Progenitor cell of endocrine pancreas (in vitro differentiated cells): ENCODE results near the gene LRRC30. TPM values are rescaled to one million over a fixed set of nuclear protein-coding genes. Genes with fewer than 3 reads are reported as not detected.
"Not testable (repeated sequence)": the region's sequence is repeated elsewhere in the genome, so short reads cannot be mapped to it uniquely, and the experiment has no call there.

Experiments used
- DNase-seq: peaks from one replicate; pipeline ENCODE4 v3.0.0; 2021; ENCODE audit warnings: low spot score; ENCODE audit not compliant: unreplicated experiment
- H3K27ac Mint-ChIP-seq: 2 replicates; pipeline ENCODE4 v1.8.0; 2021; ENCODE audit warnings: mild to moderate bottlenecking, moderate library complexity, mixed read lengths
- H3K27me3 Mint-ChIP-seq: 2 replicates; pipeline ENCODE4 v1.8.0; 2021; ENCODE audit warnings: mixed read lengths
- H3K36me3 Mint-ChIP-seq: 2 replicates; pipeline ENCODE4 v1.8.0; 2022; ENCODE audit warnings: mixed read lengths; ENCODE audit not compliant: insufficient read depth
- H3K4me1 Mint-ChIP-seq: 2 replicates; pipeline ENCODE4 v1.8.0; 2021; ENCODE audit warnings: low read depth, mixed read lengths
- H3K4me3 Mint-ChIP-seq: 2 replicates; pipeline ENCODE4 v1.8.0; 2021; ENCODE audit warnings: low read depth, mild to moderate bottlenecking, moderate library complexity, mixed read lengths
- H3K9me3 Mint-ChIP-seq: 2 replicates; pipeline ENCODE4 v1.8.0; 2021; ENCODE audit warnings: low read depth, mixed read lengths
- total RNA-seq: library from RNA; stranded (reverse); gene quantifications from 2 replicates; pipeline ENCODE4 v1.2.1, GENCODE V29; 2021
- TF ChIP-seq, protein P1 (sequence below): fragments of 200-600 bp; sonication (generic); IDR thresholded peaks from one replicate; pipeline ENCODE4 v1.5.0; 2021; ENCODE audit warnings: antibody characterized with exemption, mild to moderate bottlenecking; ENCODE audit not compliant: unreplicated experiment

LRRC30 gene
- total RNA-seq, 1 donor from 2014 or later, result not detected

DNA sequence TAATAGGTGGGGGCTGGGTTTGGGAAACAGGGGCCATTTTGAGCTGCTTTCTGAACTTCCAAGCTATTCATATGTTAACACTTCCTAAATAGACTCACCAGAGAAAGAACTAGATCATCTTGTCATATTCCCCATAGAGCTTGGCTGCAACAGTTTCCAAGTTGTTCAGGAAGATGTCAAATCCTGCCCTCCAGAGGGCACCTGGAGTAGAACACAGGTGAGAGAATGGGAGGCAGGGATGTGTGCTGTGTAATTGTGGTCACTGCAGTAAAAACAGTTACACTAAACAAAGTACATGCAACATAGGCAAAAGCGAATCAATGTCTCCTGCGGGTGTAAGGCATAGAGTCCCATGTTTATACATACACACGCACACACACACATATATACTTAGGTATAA, 34.5 kb upstream of the LRRC30 start:
- no peaks in the 10 kb centered on the region for H3K36me3 Mint-ChIP-seq
- no peaks in the 10 kb centered on the region for H3K4me1 Mint-ChIP-seq
- no peak overlapping the region for H3K27ac Mint-ChIP-seq
- TF ChIP-seq, protein P1, sequence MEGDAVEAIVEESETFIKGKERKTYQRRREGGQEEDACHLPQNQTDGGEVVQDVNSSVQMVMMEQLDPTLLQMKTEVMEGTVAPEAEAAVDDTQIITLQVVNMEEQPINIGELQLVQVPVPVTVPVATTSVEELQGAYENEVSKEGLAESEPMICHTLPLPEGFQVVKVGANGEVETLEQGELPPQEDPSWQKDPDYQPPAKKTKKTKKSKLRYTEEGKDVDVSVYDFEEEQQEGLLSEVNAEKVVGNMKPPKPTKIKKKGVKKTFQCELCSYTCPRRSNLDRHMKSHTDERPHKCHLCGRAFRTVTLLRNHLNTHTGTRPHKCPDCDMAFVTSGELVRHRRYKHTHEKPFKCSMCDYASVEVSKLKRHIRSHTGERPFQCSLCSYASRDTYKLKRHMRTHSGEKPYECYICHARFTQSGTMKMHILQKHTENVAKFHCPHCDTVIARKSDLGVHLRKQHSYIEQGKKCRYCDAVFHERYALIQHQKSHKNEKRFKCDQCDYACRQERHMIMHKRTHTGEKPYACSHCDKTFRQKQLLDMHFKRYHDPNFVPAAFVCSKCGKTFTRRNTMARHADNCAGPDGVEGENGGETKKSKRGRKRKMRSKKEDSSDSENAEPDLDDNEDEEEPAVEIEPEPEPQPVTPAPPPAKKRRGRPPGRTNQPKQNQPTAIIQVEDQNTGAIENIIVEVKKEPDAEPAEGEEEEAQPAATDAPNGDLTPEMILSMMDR, result peak; percentile 46
- no peaks in the 10 kb centered on the region for H3K9me3 Mint-ChIP-seq
- no peak for DNase-seq
- peaks cover 3% of the 10 kb centered on the region for H3K27me3 Mint-ChIP-seq
- no peak overlapping the region for H3K4me3 Mint-ChIP-seq

DNA sequence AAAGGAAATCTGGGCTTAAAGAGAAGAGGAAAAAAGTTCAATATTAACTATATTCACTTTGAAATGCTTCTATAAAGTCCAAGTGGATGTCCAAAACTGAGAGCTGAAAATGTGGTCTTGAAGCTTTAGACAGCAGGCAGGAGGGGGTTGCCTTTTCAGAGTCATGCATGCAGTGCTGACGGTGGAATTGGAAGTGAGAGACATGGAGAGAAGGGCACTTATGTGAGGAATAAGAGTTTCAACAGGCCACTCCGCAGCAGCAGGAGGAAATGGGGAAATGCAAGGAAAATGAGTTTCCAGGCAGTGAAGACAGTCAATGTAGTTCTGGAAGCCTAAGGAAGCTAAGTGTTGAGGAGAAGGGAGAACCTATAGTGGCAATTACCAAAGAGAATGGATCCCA, 33.0 kb upstream of the LRRC30 start:
- H3K4me1 Mint-ChIP-seq, result peaks cover under 1% of the 10 kb centered on the region
- no peaks in the 10 kb centered on the region for H3K9me3 Mint-ChIP-seq
- H3K4me3 Mint-ChIP-seq, result no peak overlapping the region
- H3K27me3 Mint-ChIP-seq, result peaks cover 3% of the 10 kb centered on the region
- TF ChIP-seq, protein P1, result no peak
- DNase-seq, result no peak
- no peaks in the 10 kb centered on the region for H3K36me3 Mint-ChIP-seq
- no peak overlapping the region for H3K27ac Mint-ChIP-seq

DNA sequence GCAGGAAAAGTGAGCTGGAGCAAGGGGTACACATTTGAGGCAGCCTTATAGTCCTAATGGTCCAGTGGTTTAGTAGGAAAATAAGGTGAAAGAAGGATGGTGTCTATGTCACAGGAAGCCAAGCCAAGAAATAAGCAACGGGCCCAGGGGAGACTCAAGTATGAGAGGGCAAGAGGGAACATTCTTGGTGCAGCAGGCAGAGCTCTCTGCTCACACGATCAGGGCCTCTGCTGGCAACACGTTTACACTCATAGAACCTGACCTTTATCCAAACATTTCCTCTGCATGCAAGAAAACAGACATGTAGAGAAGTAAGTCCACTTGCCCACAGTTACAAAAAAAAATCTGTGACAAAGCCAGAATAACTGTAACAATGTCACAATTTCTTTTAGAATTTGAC, 32.6 kb upstream of the LRRC30 start:
- Mint-ChIP-seq H3K36me3 (no peaks in the 10 kb centered on the region), H3K27me3 (peaks cover 3% of the 10 kb centered on the region), H3K9me3 (no peaks in the 10 kb centered on the region), H3K27ac (no peak overlapping the region), H3K4me1 (peaks cover 5% of the 10 kb centered on the region), H3K4me3 (no peak overlapping the region)
- TF ChIP-seq, protein P1, result no peak
- DNase-seq, result no peak

DNA sequence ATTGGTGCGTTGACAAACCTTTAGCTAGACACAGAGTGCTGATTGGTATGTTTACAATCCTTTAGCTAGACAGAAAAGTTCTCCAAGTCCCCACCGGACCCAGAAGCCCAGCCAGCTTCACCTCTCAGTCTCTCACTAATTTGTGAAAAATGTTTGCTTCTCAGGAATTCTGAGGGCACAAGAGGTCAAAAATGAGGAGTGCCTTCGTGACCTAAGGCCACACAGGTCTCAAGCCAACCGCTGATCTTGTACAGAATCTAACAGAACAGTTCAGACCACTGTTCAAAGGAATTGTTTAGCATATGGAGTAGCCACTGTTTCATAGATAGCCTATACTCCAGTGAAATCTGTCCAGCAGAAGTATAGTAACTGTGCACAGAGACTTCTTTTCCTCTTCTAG, 29.8 kb upstream of the LRRC30 start:
- H3K4me1 Mint-ChIP-seq, result peaks cover 5% of the 10 kb centered on the region
- no peak overlapping the region for H3K4me3 Mint-ChIP-seq
- no peaks in the 10 kb centered on the region for H3K36me3 Mint-ChIP-seq
- H3K9me3 Mint-ChIP-seq, result no peaks in the 10 kb centered on the region
- TF ChIP-seq, protein P1, result no peak
- no peak for DNase-seq
- peaks cover 19% of the 10 kb centered on the region for H3K27me3 Mint-ChIP-seq
- H3K27ac Mint-ChIP-seq, result no peak overlapping the region

DNA sequence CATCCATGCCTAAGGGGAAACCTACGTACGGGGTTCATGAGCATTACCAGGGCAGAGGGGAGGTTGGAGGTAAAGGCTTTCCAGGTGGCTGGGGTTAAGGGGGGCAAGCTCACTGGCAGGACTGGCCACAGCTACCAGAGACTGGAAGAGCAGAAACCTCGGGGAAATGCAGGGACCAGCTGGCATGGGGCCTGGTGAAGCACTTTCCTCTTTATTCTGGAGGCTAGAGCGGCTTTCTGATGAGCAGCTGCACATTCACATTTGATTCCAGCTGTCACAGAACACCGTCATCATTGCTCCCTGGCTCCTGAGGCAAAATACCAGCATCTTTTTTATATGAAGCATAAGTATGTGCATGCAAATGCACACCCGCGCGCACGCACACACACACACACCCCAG, 28.7 kb upstream of the LRRC30 start:
- Mint-ChIP-seq H3K27me3 (peaks cover 23% of the 10 kb centered on the region), H3K9me3 (no peaks in the 10 kb centered on the region), H3K4me1 (peaks cover 5% of the 10 kb centered on the region), H3K36me3 (no peaks in the 10 kb centered on the region), H3K27ac (no peak overlapping the region), H3K4me3 (no peak overlapping the region)
- TF ChIP-seq, protein P1, result no peak
- DNase-seq, result no peak

DNA sequence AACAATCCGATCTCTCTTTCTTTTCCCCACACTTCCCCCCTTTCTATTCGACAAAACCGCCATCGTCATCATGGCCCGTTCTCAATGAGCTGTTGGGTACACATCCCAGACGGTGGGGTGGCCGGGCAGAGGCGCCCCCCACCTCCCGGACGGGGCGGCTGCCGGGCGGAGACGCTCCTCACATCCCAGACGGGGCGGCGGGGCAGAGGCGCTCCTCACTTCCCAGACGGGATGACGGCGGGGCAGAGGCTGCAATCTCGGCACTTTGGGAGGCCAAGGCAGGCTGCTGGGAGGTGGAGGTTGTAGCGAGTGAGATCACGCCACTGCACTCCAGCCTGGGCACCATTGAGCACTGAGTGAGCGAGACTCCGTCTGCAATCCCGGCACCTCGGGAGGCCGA, 27.3 kb upstream of the LRRC30 start:
- not testable (repeated sequence) for H3K27ac Mint-ChIP-seq, H3K36me3 Mint-ChIP-seq, H3K4me1 Mint-ChIP-seq, DNase-seq, H3K4me3 Mint-ChIP-seq, H3K9me3 Mint-ChIP-seq
- peaks cover 25% of the 10 kb centered on the region for H3K27me3 Mint-ChIP-seq
